SK-N-SH treated with all-trans-retinoic acid at 6 μM for 48 hours (cell line): ENCODE measurements around the gene HMX1.

Experiments
- ATAC-seq: fragments of 200-7000 bp; cut with Tn5 transposase; 3 replicates; pipeline ENCODE4 v1.9.1; 2020; ENCODE audit warnings: mild to moderate bottlenecking, moderate library complexity
- BACH2 ChIP-seq: fragments of 250-450 bp; sonication (Bioruptor Pico); IDR thresholded peaks from 2 replicates; pipeline ENCODE4 v1.9.0; 2021; ENCODE audit warnings: mild to moderate bottlenecking, borderline replicate concordance
- CREB5 ChIP-seq: fragments of 250-450 bp; sonication (Bioruptor Pico); IDR thresholded peaks from 2 replicates; pipeline ENCODE4 v1.5.1; 2020; ENCODE audit warnings: low read depth, mild to moderate bottlenecking, moderate library complexity
- CSDC2 ChIP-seq: fragments of 250-450 bp; sonication (Bioruptor Pico); IDR thresholded peaks from 2 replicates; pipeline ENCODE4 v1.5.0; 2020; ENCODE audit warnings: mild to moderate bottlenecking, moderate library complexity
- CSRNP3 ChIP-seq: fragments of 250-450 bp; sonication (Bioruptor Pico); IDR thresholded peaks from 2 replicates; pipeline ENCODE4 v1.5.1; 2021; ENCODE audit warnings: mild to moderate bottlenecking, moderate library complexity
- ESRRG ChIP-seq: fragments of 250-450 bp; sonication (Bioruptor Pico); IDR thresholded peaks from 2 replicates; pipeline ENCODE4 v1.6.1; 2021; ENCODE audit warnings: mild to moderate bottlenecking
- GLIS3 ChIP-seq: fragments of 250-450 bp; sonication (Bioruptor Pico); IDR thresholded peaks from 2 replicates; pipeline ENCODE4 v1.5.0; 2020; ENCODE audit warnings: mild to moderate bottlenecking, moderate library complexity
- ISL1 ChIP-seq: fragments of 250-450 bp; sonication (Bioruptor Pico); IDR thresholded peaks from 2 replicates; pipeline ENCODE4 v2.1.2; 2022; ENCODE audit warnings: mild to moderate bottlenecking, moderate library complexity
- OSR1 ChIP-seq: fragments of 250-450 bp; sonication (Bioruptor Pico); IDR thresholded peaks from 2 replicates; pipeline ENCODE4 v1.8.0; 2022; ENCODE audit warnings: moderate library complexity, mild to moderate bottlenecking, inconsistent platforms
- PATZ1 ChIP-seq: fragments of 250-450 bp; sonication (Bioruptor Pico); IDR thresholded peaks from 2 replicates; pipeline ENCODE4 v1.8.0; 2020; ENCODE audit warnings: mild to moderate bottlenecking, moderate library complexity, borderline replicate concordance
- POU6F1 ChIP-seq: fragments of 250-450 bp; sonication (Bioruptor Pico); IDR thresholded peaks from 2 replicates; pipeline ENCODE4 v1.8.0; 2021; ENCODE audit warnings: low read depth, mild to moderate bottlenecking, moderate library complexity, borderline replicate concordance
- PPARA ChIP-seq: fragments of 250-450 bp; sonication (Bioruptor Pico); IDR thresholded peaks from 2 replicates; pipeline ENCODE4 v1.5.0; 2020; ENCODE audit warnings: mild to moderate bottlenecking, borderline replicate concordance
- RARB ChIP-seq: fragments of 250-450 bp; sonication (Bioruptor Pico); IDR thresholded peaks from 2 replicates; pipeline ENCODE4 v1.8.0; 2021; ENCODE audit warnings: mild to moderate bottlenecking, moderate library complexity
- SNAI2 ChIP-seq: fragments of 250-450 bp; sonication (Bioruptor Pico); IDR thresholded peaks from 2 replicates; pipeline ENCODE4 v1.5.0; 2020; ENCODE audit warnings: mild to moderate bottlenecking, moderate library complexity
- TCF4 ChIP-seq: fragments of 250-450 bp; sonication (Bioruptor Pico); IDR thresholded peaks from 2 replicates; pipeline ENCODE4 v1.8.0; 2021; ENCODE audit warnings: mild to moderate bottlenecking, moderate library complexity, borderline replicate concordance
- TSHZ2 ChIP-seq: fragments of 250-450 bp; sonication (Bioruptor Pico); IDR thresholded peaks from 2 replicates; pipeline ENCODE4 v1.5.0; 2020; ENCODE audit warnings: mild to moderate bottlenecking, moderate library complexity
- ZC3H10 ChIP-seq: fragments of 250-450 bp; sonication (Bioruptor Pico); IDR thresholded peaks from 2 replicates; pipeline ENCODE4 v1.5.1; 2021; ENCODE audit warnings: mild to moderate bottlenecking, moderate library complexity
- ZFP3 ChIP-seq: fragments of 250-450 bp; sonication (Bioruptor Pico); IDR thresholded peaks from 2 replicates; pipeline ENCODE4 v1.5.0; 2020; ENCODE audit warnings: mild to moderate bottlenecking, moderate library complexity
- ZFP30 ChIP-seq: fragments of 450-650 bp; formaldehyde crosslinking; IDR thresholded peaks from 2 replicates; pipeline ENCODE4 v1.5.0; 2022; ENCODE audit warnings: mild to moderate bottlenecking, moderate library complexity
- ZNF565 ChIP-seq: fragments of 450-650 bp; formaldehyde crosslinking; conservative IDR thresholded peaks from 2 replicates; pipeline ENCODE4 v1.5.0; 2020; ENCODE audit warnings: low read depth, mild to moderate bottlenecking, moderate library complexity
- ZNF70 ChIP-seq: fragments of 450-650 bp; formaldehyde crosslinking; IDR thresholded peaks from 2 replicates; pipeline ENCODE4 v1.5.0; 2020; ENCODE audit warnings: mild to moderate bottlenecking, moderate library complexity

Gene HMX1

GRCh38 chr4:8858701-8859210, 12.9 kb downstream of the HMX1 start (continued):
- TF ChIP-seq RARB (CRISPR knock-in tag): no peak
- TF ChIP-seq ESRRG (CRISPR knock-in tag): no peak
- no peak for TF ChIP-seq OSR1 (CRISPR knock-in tag)
- TF ChIP-seq BACH2 (CRISPR knock-in tag): no peak
- TF ChIP-seq, all 23 proteins: peak for 0

- no peak for TF ChIP-seq ZNF565 (CRISPR knock-in tag)
- no peak for TF ChIP-seq CSRNP3
- no peak for TF ChIP-seq ZC3H10 (CRISPR knock-in tag)
- no peak for TF ChIP-seq PPARA
- no peak for TF ChIP-seq SNAI2 (CRISPR knock-in tag)
- TF ChIP-seq RARB (CRISPR knock-in tag): no peak
- TF ChIP-seq CSDC2 (CRISPR knock-in tag): no peak
- TF ChIP-seq, all 23 proteins: peak for 0
- no peak for ATAC-seq
Observed at GRCh38 chr4:8857766-8858700, 13.6 kb downstream of the HMX1 start.

GRCh38 chr4:8856835-8857621, 14.6 kb downstream of the HMX1 start:
- TF ChIP-seq ZFP3: no peak
- TF ChIP-seq, all 23 proteins: peak for 0
- ATAC-seq: no peak

GRCh38 chr4:8855818-8856245, 15.8 kb downstream of the HMX1 start:
- TF ChIP-seq RARB (CRISPR knock-in tag) (no peak), PATZ1 (CRISPR knock-in tag) (no peak), ESRRG (CRISPR knock-in tag) (no peak), SNAI2 (CRISPR knock-in tag) (no peak), ZFP30 (CRISPR knock-in tag) (no peak), ZNF70 (CRISPR knock-in tag) (no peak), POU6F1 (CRISPR knock-in tag) (no peak), ZFP3 (no peak), CSDC2 (CRISPR knock-in tag) (no peak), BACH2 (CRISPR knock-in tag) (no peak), GLIS3 (CRISPR knock-in tag) (no peak), TCF4 (no peak), CREB5 (CRISPR knock-in tag) (no peak)
- ATAC-seq: no peak

- ATAC-seq: no peak
- TF ChIP-seq TCF4 (no peak), ESRRG (CRISPR knock-in tag) (no peak), ZFP30 (CRISPR knock-in tag) (no peak), POU6F1 (CRISPR knock-in tag) (no peak), OSR1 (CRISPR knock-in tag) (no peak), ISL1 (CRISPR knock-in tag) (no peak), TSHZ2 (CRISPR knock-in tag) (no peak), ZC3H10 (CRISPR knock-in tag) (no peak)
Observed at GRCh38 chr4:8854931-8855330, 16.7 kb downstream of the HMX1 start.
